NB4 (cell line): ENCODE results near the gene SAE1.

Source experiments
- DNase-seq: peaks from one replicate; pipeline ENCODE4 v3.0.0; 2010; ENCODE audit warnings: low read depth
- H3K4me3 ChIP-seq: one replicate; pipeline ENCODE4 v1.5.1; 2011; ENCODE audit warnings: mild to moderate bottlenecking, low read depth, low read length, moderate library complexity
- MYC ChIP-seq: IDR thresholded peaks from 2 replicates; pipeline ENCODE4 v1.6.1; 2011; ENCODE audit warnings: low read depth, low read length
- POLR2A ChIP-seq: IDR thresholded peaks from 2 replicates; pipeline ENCODE4 v1.6.1; 2011; ENCODE audit warnings: mild to moderate bottlenecking; ENCODE audit not compliant: insufficient read length; ENCODE audit errors: extremely low read depth
- TF ChIP-seq, protein P1 (sequence below): IDR thresholded peaks from 2 replicates; pipeline ENCODE4 v1.6.1; 2011; ENCODE audit warnings: low read depth, low read length
- TF ChIP-seq, protein P2 (sequence below): IDR thresholded peaks from one replicate; pipeline ENCODE4 v1.5.1; 2012; ENCODE audit warnings: low read depth, low read length

Gene SAE1

DNA sequence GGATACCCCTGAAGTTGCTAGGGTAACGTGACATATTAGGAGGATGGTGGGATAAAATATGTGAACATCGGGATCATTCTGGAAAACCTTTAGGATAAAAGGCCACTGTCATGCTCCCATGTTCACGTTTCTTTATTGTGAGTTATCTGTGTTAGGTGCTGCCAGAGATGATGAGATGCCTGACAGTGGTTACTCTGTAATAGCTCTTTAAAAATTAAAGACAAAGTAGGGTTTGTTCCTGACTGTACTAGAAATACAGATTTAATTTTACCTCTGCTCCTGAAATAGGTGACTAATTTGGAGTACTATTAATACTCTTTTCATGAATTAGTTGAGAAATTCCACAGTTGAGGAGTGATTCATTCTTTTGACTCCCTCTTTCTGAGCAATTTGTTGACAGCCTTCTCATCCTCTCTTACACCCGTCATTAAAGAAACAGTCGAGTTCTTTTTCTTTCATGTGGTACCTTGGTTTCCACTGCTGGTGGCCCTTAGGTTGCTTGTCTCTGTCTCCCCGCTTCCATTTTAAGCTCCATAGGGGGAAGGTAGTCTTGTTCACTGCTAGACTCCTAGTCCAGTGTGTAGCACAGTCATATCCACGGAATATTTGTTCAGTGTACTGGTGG lies 28.4 kb downstream of the SAE1 start:
- no peak overlapping the region for H3K4me3 ChIP-seq
- no peak for DNase-seq
- TF ChIP-seq, protein P1, sequence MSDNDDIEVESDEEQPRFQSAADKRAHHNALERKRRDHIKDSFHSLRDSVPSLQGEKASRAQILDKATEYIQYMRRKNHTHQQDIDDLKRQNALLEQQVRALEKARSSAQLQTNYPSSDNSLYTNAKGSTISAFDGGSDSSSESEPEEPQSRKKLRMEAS: no peak
- TF ChIP-seq, protein P2, sequence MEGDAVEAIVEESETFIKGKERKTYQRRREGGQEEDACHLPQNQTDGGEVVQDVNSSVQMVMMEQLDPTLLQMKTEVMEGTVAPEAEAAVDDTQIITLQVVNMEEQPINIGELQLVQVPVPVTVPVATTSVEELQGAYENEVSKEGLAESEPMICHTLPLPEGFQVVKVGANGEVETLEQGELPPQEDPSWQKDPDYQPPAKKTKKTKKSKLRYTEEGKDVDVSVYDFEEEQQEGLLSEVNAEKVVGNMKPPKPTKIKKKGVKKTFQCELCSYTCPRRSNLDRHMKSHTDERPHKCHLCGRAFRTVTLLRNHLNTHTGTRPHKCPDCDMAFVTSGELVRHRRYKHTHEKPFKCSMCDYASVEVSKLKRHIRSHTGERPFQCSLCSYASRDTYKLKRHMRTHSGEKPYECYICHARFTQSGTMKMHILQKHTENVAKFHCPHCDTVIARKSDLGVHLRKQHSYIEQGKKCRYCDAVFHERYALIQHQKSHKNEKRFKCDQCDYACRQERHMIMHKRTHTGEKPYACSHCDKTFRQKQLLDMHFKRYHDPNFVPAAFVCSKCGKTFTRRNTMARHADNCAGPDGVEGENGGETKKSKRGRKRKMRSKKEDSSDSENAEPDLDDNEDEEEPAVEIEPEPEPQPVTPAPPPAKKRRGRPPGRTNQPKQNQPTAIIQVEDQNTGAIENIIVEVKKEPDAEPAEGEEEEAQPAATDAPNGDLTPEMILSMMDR: no peak
- no peak for TF ChIP-seq POLR2A
- no peak for TF ChIP-seq MYC

DNA sequence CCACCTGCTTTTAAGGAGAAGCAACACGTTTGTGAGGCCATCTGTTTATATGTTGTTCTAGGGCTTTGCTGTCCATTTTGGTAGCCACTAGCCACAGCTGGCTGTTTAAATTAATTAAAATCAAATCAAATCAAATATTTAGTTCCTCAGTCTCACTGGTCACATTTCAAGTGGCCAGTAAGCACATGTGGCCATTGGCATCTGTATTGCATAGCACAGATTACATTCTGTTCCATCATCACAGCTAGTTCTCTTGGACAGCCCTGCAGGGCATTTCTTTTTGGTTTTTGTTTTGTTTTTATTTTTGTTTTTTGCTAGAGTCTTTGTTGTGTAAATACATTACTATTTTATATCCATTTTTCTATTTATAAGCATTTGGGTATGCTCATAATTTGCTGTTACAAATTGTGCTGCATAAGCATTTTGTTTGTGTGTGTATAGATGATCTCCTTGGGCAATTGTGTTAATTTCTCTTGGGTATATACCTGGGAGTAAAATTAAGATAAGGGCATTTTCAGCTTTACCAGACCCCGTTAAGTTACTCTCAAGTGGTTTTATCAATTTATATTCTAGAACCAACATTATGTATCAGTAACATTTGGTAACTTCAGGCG lies 31.3 kb downstream of the SAE1 start:
- no peak for DNase-seq
- no peak overlapping the region for H3K4me3 ChIP-seq
- TF ChIP-seq, protein P1: no peak
- TF ChIP-seq POLR2A (no peak), MYC (no peak)
- TF ChIP-seq, protein P2: no peak

DNA sequence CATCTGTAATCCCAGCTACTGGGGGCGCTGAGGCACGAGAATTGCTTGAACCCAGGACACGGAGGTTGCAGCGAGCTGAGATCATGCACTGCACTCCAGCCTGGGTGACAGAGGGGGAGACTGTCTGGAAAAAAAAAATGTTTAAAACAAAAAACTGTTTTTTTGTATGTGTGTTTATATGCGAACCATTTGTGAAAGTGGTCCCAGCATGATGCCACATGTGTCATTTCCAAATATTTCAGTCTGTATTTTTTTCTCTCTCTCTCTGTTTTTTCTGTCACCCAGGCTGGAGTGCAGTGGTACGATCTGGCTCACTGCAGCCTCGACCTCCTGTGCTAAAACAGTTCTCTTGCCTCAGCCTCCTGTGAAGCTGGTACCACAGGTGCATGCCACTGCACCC lies 37.4 kb downstream of the SAE1 start:
- H3K4me3 ChIP-seq: no peak overlapping the region
- TF ChIP-seq MYC: no peak
- no peak for DNase-seq

DNA sequence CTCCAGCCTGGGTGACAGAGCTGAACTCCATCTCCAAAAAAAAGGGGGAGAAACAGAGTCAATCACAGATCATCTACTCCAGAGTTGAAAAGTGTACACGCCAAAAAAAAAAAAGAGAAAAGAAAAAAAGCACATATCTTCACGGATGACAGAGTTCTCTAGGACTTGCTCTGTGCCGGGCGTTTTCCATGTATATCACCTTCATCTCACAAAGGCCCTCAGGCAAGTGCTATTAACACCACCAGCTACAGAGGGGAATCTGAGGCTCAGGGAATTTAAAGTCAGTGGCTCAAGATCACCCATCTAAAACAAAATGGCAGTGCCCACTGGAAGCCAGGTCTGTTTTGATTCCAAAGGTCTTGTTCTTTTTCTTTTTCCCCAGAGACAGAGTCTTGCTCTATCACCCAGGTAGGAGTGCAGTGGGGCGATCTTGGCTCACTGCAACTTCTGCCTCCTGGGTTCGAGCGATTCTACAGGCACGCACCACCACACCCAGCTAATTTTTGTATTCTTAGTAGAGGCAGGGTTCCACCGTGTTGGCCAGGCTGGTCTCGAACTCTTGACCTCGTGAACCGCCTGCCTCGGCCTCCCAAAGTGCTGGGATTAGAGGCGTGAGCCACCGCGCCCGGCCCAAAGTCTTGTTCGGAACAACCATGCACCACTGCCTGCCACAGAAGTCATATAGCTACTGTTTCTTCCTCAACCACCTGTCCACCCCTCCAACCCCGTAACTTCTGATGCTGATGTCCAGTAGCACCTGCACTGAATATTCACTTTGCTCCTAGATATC lies 42.2 kb downstream of the SAE1 start:
- no peak for DNase-seq
- H3K4me3 ChIP-seq: no peak overlapping the region
- TF ChIP-seq POLR2A (no peak), MYC (no peak)
- TF ChIP-seq, protein P1: no peak
- TF ChIP-seq, protein P2: no peak

DNA sequence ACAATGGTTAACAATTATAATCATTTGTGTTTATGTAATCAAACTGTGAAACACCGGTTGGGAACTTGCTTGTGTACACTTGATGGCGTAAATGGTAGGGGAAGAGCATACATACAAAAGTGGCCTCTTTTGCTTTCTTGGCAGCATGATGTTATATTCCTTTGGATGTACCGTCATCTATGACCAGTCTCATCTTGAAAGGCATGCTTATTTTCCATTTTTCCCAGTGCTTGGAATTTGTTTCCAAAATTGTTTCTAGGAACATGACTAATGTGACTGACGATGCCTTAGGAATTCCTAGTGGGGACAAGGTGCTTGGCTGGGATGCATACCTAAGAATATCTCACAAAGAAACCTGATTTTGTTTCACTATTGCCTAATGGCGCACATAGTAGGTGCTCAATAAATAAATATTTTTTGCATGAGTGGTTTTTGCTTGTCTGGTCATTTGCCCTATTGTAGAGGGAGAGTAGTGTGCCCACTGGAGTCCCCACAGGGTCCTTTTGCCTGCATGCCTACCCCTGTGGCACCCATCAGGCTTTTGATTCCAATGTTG lies 45.5 kb downstream of the SAE1 start:
- no peak overlapping the region for H3K4me3 ChIP-seq
- TF ChIP-seq, protein P1: no peak
- TF ChIP-seq POLR2A (no peak), MYC (no peak)
- TF ChIP-seq, protein P2: no peak
- no peak for DNase-seq

DNA sequence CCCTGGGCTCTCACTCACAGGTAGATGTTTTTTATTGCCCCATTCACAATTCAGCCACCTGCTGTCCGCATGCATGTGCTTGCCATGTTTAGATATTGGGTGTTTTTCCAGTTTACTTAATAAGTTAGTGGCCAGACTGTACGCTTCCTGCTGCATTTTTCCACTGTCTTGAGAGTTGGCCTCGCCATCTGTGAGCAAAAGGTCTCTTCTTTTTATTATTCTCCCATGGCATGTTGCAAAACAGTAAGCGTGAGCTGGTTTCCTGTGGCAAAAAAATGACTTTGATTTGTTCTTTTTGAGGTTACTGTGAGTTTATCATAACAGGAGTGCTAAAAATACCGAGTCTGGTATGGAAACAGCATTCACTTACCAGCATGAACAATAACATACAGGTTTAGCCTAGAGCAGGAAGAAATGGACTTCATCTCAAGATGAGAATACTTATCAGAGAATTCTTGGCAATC lies 46.0 kb downstream of the SAE1 start:
- TF ChIP-seq, protein P1: peak; percentile 30; the same call in 1 of the 2 replicates
- TF ChIP-seq POLR2A (no peak), MYC (no peak)

More for the DNA sequence above, 46.0 kb downstream of the SAE1 start:
- no peak overlapping the region for H3K4me3 ChIP-seq
- peak; percentile 66 for DNase-seq
